ENCODE data around the gene GNAO1. TPM values are rescaled to one million over a fixed set of nuclear protein-coding genes. Genes with fewer than 3 reads are reported as not detected.

The GNAO1 gene
- total RNA-seq, 1 experiment from 2014 or later = not detected

DNA sequence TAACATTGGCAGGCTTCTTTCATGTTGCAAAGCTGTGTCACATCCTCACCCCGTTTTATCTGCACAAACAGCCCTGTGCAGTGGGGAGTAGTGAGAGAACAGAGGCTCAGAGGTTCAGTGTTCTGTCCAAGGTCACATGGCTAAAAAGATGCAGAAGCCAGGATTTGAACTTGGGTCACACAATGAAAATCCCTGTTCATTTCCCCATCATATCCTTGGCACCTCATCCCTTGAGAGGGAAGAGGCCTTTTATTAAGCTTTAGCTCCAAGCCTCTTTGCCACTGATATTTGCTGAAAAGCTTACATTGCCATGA lies 127.5 kb downstream of the GNAO1 start:
- no peak overlapping the region for H3K4me2 ChIP-seq (ENCODE audit: low read length)
- H3K79me2 ChIP-seq (ENCODE audit: low read length) = no peaks in the 10 kb centered on the region
- no peaks in the 10 kb centered on the region for H3K9me2 ChIP-seq (replicated peaks; ENCODE audit: low read length)
- H3K9ac ChIP-seq (ENCODE audit: low read length) = no peak overlapping the region
- no peak overlapping the region for H3K4me3 ChIP-seq (ENCODE audit: low read length)
- TF ChIP-seq EZH2 (IDR thresholded peaks at IDR 0.05; ENCODE audit: low read length, unreplicated experiment) (no peak), EZH2phosphoT487 (IDR thresholded peaks at IDR 0.05; ENCODE audit: borderline replicate concordance, low read length) (no peak)
- TF ChIP-seq, protein P1, sequence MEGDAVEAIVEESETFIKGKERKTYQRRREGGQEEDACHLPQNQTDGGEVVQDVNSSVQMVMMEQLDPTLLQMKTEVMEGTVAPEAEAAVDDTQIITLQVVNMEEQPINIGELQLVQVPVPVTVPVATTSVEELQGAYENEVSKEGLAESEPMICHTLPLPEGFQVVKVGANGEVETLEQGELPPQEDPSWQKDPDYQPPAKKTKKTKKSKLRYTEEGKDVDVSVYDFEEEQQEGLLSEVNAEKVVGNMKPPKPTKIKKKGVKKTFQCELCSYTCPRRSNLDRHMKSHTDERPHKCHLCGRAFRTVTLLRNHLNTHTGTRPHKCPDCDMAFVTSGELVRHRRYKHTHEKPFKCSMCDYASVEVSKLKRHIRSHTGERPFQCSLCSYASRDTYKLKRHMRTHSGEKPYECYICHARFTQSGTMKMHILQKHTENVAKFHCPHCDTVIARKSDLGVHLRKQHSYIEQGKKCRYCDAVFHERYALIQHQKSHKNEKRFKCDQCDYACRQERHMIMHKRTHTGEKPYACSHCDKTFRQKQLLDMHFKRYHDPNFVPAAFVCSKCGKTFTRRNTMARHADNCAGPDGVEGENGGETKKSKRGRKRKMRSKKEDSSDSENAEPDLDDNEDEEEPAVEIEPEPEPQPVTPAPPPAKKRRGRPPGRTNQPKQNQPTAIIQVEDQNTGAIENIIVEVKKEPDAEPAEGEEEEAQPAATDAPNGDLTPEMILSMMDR (conservative IDR thresholded peaks at IDR 0.05; ENCODE audit: low read depth, low read length) = no peak
- CTCF ChIA-PET = interaction anchor here (1.0 kb wide), 1 partner anchor 38 kb away, joined by 4 read pairs; no protein-coding TSS in a partner anchor
- H3K27ac ChIP-seq (ENCODE audit: low read length) = no peak overlapping the region
- no peaks in the 10 kb centered on the region for H4K20me1 ChIP-seq (ENCODE audit: low read length)
- no peak overlapping the region for H2AFZ ChIP-seq (ENCODE audit: low read length)
- H3K4me1 ChIP-seq (ENCODE audit: insufficient read depth, low read length) = no peaks in the 10 kb centered on the region; the same call in 1 of the 2 replicates
- no peaks in the 10 kb centered on the region for H3K36me3 ChIP-seq (ENCODE audit: low read depth, low read length)
- intact Hi-C loops (cut with micrococcal nuclease) = loop anchor here (1.0 to 10.0 kb wide), 3 partner anchors 276 to 474 kb away; no protein-coding TSS in a partner anchor
- 0 out of 2 replicates have a peak, but pooled peaks cover 3% of the 10 kb centered on the region for H3K27me3 ChIP-seq (ENCODE audit: low read length)
- BruUV-seq (replicated peaks) = no TSS peak
- H3K9me3 ChIP-seq (ENCODE audit: low read length) = no peaks in the 10 kb centered on the region
- POLR2A ChIA-PET (ENCODE audit: unreplicated experiment) = no interaction called here
- ATAC-seq (no peak), DNase-seq (no peak)
- no peaks in the 10 kb centered on the region for H3F3A ChIP-seq (ENCODE audit: low read length, unreplicated experiment)

DNA sequence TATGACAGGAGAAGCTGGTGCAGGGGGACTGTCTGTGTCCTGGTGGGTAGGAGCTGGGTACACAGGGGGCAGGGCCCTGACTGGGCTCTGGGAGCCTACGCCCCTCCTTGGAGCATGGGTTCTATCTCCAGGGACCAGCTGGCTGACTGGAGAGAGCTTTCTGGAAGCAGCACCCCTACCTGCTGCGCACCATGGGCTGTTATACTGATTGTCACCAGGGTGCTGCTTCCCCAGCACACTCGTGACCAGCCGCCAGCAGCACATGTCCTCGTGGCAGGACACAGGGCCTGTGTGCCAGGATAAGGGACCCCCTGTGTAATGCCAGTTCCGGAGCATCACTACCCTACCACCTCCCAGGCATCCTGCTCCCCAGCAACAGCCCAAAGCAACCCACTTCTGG lies 128.1 kb downstream of the GNAO1 start:
- TF ChIP-seq, protein P1 (conservative IDR thresholded peaks at IDR 0.05; ENCODE audit: low read depth, low read length) = no peak
- TF ChIP-seq EZH2phosphoT487 (IDR thresholded peaks at IDR 0.05; ENCODE audit: borderline replicate concordance, low read length) (no peak), EZH2 (IDR thresholded peaks at IDR 0.05; ENCODE audit: low read length, unreplicated experiment) (no peak)
- no peak overlapping the region for H3K4me2 ChIP-seq (ENCODE audit: low read length)
- POLR2A ChIA-PET (ENCODE audit: unreplicated experiment) = no interaction called here
- H3K79me2 ChIP-seq (ENCODE audit: low read length) = no peaks in the 10 kb centered on the region
- H3K36me3 ChIP-seq (ENCODE audit: low read depth, low read length) = no peaks in the 10 kb centered on the region
- CTCF ChIA-PET = no interaction called here
- no peak overlapping the region for H2AFZ ChIP-seq (ENCODE audit: low read length)
- no peak overlapping the region for H3K4me3 ChIP-seq (ENCODE audit: low read length)
- BruUV-seq (replicated peaks) = no TSS peak
- H3K9me3 ChIP-seq (ENCODE audit: low read length) = no peaks in the 10 kb centered on the region
- ATAC-seq = no peak
- 0 out of 2 replicates have a peak, but pooled peaks cover 3% of the 10 kb centered on the region for H3K27me3 ChIP-seq (ENCODE audit: low read length)
- peaks cover 6% of the 10 kb centered on the region for H3K4me1 ChIP-seq (ENCODE audit: insufficient read depth, low read length)
- no peak overlapping the region for H3K9ac ChIP-seq (ENCODE audit: low read length)
- H3K9me2 ChIP-seq (replicated peaks; ENCODE audit: low read length) = no peaks in the 10 kb centered on the region
- no peak overlapping the region for H3K27ac ChIP-seq (ENCODE audit: low read length)
- DNase-seq = no peak
- no peaks in the 10 kb centered on the region for H3F3A ChIP-seq (ENCODE audit: low read length, unreplicated experiment)
- H4K20me1 ChIP-seq (ENCODE audit: low read length) = no peaks in the 10 kb centered on the region
- intact Hi-C loops (cut with micrococcal nuclease) = loop anchor here (5.0 to 10.0 kb wide), 2 partner anchors 277 to 475 kb away; no protein-coding TSS in a partner anchor

DNA sequence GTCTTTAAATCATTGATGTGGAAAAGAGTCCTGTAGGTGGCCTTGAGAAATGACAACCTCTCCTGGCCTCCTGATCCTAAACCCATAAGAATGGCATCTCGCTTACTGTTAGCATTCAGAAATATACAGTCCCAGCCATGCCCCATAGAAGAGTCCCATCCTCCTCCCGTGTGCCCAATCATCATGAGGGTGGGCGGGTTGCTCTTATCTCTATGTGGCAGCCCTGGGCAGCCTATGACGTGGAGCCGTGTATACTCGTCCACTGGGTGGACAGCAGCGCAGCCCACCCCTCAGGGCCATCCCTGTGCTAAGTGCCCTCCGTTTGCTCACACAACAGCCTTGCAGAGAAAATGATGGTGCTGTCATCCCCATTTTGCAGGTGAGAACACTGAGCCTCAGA lies 128.8 kb downstream of the GNAO1 start:
- Histone ChIP-seq H3K27ac (ENCODE audit: low read length) (no peak overlapping the region), H3K36me3 (ENCODE audit: low read depth, low read length) (no peaks in the 10 kb centered on the region), H4K20me1 (ENCODE audit: low read length) (no peaks in the 10 kb centered on the region), H3K9ac (ENCODE audit: low read length) (no peak overlapping the region), H3K9me2 (replicated peaks; ENCODE audit: low read length) (no peaks in the 10 kb centered on the region), H3K4me3 (ENCODE audit: low read length) (no peak overlapping the region), H3K4me1 (ENCODE audit: insufficient read depth, low read length) (peaks cover 11% of the 10 kb centered on the region), H3K9me3 (ENCODE audit: low read length) (no peaks in the 10 kb centered on the region), H3K27me3 (ENCODE audit: low read length) (no peaks in the 10 kb centered on the region), H3F3A (ENCODE audit: low read length, unreplicated experiment) (no peaks in the 10 kb centered on the region), H3K79me2 (ENCODE audit: low read length) (no peaks in the 10 kb centered on the region), H3K4me2 (ENCODE audit: low read length) (no peak overlapping the region), H2AFZ (ENCODE audit: low read length) (no peak overlapping the region)
- BruUV-seq (replicated peaks) = no TSS peak
- ATAC-seq (no peak), DNase-seq (no peak)
- intact Hi-C loops (cut with micrococcal nuclease) = no loop called here
- ChIA-PET POLR2A (ENCODE audit: unreplicated experiment) (no interaction called here), CTCF (no interaction called here)
- TF ChIP-seq, protein P1 (conservative IDR thresholded peaks at IDR 0.05; ENCODE audit: low read depth, low read length) = no peak
- no peak for TF ChIP-seq EZH2phosphoT487 (IDR thresholded peaks at IDR 0.05; ENCODE audit: borderline replicate concordance, low read length)

Measured in PC-3 (cell line).